HG02870 (cell line): Measurements from ENCODE around the gene TCEANC.
"Not testable (repeated sequence)": the region's sequence is repeated elsewhere in the genome, so short reads cannot be mapped to it uniquely, and the experiment has no call there.

Source experiments
- ATAC-seq: cut with Tn5 transposase; IDR thresholded peaks from one replicate; pipeline ENCODE4 v1.9.1; 2021; ENCODE audit warnings: mild to moderate bottlenecking, moderate library complexity; ENCODE audit not compliant: unreplicated experiment

Gene TCEANC

DNA sequence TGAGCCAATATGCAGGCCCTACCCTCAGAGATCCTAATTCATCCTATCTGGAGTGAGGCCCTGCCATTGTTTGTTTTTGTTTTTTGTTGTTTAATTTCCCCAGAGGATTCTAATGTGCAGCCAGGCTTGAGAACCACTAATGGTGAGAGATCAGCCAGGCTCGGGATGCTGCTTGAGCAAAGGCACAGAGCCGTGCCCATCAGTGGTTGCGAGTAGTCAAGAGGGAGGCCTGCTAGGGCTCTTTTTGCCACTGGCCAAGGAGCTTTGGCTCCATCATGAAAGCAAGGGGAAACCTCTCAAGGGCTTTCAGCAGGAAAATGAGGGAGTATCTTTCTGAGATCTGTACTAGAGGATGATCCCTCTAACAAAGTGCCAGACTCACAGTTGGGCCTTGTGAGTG is 2.7 kb downstream of the TCEANC start:
- no peak for ATAC-seq

- no peak for ATAC-seq
Measured at GRCh38 chrX:13658602-13659001, 5.7 kb downstream of the TCEANC start.

- no peak for ATAC-seq
Measured at GRCh38 chrX:13659063-13659462, 6.1 kb downstream of the TCEANC start.

DNA sequence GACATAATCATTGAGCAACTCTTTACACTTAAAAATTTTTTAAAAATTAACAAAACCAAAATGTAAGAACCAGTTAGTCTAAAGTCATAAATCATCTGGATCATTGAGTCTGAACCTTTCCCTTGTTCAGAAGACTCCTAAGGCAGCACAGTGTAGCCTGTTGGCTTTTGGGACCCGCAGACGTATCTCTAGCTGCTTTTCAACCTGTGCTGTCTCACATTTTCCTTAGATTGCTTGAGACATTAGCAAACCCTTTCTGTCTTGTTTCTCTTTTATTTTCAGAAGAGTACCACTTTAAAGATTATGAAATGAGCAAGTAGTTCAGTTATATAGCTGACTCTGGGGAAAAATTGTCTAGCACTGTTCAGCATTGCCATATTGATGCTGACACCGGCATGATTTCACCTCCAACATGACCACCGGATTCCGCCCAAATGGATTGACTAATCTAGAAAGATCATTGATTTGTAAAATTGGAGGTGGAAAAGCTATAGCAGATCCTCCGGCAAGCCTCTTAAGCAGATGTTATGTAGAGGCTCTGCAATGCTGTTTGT is 8.9 kb downstream of the TCEANC start:
- peak; percentile 31 for ATAC-seq

- ATAC-seq = peak; percentile 54
Measured at GRCh38 chrX:13662355-13662791, 9.4 kb downstream of the TCEANC start.

DNA sequence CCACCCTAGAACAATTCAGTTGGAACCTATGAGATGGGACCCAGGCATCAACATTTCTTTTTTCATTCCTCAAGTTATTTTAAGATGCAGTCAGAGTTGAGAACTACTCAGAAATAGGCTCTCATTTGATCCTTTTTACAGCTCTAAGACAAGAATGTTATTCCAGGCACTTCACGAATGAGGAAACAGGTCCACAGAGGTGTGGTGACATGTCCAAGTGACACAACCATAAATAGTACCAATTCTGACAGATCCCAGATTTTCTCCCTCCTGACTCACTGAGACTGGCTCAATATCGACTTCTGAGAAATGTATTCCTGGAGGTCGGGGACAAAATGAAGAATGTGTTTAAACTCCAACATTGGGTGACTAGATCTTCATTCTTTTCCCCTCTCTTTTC is 11.1 kb downstream of the TCEANC start:
- ATAC-seq = no peak

- ATAC-seq = no peak
Measured at GRCh38 chrX:13666836-13667235, 13.9 kb downstream of the TCEANC start.

- ATAC-seq = no peak
Measured at GRCh38 chrX:13667919-13668318, 15.0 kb downstream of the TCEANC start.

DNA sequence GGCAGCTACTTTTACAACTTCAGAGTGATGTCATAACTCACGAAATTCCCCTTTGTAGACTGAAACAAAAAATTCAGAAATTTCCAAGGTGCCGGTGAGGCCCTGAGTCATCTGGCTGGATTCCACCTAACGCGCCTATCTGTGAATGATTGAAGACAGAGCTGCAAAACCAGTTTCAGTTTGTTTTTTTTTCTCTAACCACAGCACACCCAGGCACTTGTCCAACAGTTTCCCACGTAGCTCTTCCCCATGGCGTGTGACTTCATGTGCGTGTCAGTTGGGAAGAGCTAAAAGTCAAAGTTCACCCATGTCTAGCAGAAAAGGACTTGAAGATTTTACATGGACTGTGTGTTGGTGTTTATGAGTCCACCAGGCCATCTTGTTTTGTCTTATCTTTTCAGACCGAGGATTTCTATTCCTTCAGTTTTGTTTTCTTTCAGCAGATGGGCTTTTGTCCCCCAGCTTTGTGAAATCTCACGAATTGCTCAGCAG is 16.4 kb downstream of the TCEANC start:
- ATAC-seq = peak; percentile 71

DNA sequence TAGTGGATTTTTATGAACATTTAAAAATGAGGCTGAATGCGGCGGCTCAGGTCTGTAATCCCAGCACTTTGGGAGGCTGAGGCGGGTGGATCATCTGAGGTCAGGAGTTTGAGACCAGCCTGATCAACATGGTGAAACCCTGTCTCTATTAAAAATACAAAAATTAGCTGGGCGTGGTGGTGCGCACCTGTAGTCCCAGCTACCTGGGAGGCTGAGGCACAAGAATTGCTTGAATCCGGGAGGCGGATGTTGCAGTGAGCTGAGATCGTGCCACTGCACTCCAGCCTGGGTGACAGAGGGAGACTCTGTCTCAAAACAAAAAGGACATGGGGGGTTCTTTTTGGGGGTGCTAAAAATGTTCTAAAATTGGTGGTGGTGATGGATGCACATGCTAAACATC is 16.8 kb downstream of the TCEANC start:
- ATAC-seq = not testable (repeated sequence)

GRCh38 chrX:13670197-13670596 is 17.3 kb downstream of the TCEANC start:
- ATAC-seq = no peak

DNA sequence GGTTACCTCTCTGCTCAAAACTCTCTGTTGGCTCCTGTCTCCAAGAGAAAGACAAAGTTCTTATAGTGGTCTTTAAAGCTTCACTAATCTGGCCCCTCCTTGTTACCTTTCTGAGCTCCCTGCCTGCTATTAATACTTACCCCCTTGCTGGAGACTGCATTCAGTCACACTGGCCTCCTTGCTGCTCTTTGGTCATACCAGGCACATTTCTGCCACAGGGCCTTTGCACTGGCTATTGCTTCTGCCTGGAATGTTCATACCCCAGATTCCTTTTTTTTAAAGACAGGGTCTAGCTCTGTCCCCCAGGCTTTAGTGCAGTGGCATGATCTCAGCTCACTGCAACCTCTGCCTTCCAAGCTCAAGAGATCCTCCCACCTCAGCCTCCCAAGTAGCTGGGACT is 20.1 kb downstream of the TCEANC start:
- no peak for ATAC-seq

GRCh38 chrX:13676885-13677284 is 23.9 kb downstream of the TCEANC start:
- no peak for ATAC-seq

GRCh38 chrX:13679700-13680099 is 26.8 kb downstream of the TCEANC start:
- not testable (repeated sequence) for ATAC-seq

DNA sequence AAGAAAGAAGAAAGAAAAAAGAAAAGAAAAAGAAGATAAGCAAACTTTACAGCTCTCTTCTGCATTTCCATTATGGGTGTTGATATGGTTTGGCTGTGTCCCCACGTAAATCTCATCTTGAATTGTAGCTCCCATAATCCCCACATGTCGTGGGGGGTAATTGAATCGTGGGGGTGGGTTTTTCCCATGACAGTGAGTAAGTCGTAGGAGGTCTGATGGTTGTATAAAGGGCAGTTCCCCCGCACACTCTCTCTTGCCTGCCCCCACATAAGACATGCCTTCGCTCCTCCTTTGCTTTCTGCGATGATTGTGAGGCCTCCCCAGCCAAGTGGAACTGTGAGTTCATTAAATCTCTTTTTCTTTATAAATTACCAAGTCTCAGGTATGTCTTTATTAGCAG is 28.7 kb downstream of the TCEANC start:
- no peak for ATAC-seq

- no peak for ATAC-seq
Measured at GRCh38 chrX:13684361-13684760, 31.4 kb downstream of the TCEANC start.

DNA sequence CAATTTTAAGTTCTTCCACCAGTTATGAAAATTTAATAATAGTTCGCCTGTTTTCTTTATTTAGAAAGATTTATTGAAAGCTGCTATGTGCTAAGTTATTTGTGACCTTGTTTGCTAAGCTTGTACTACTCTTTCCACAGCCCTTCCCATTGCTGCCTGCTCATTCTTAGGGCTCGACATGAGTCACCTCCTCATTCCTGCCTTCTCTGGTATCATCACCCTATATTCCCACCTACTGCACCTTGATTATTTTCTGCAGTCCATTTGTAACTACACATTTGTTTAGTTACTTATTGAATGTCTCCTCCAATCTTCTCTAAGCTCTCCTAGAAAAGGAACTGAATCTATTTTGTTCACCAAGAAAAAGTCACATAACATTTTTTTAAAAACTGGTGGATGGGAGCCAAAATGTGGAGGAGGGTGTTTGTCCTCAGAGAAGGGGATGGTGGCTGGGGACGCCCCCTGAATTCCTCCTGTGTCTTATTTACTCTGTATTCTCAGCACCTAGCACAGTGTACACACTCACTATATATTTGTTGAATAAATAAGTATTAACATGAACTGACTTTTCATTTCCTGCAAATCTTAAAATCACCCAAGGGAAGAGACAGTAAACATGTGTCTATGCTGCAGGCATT is 32.3 kb downstream of the TCEANC start:
- ATAC-seq = no peak

DNA sequence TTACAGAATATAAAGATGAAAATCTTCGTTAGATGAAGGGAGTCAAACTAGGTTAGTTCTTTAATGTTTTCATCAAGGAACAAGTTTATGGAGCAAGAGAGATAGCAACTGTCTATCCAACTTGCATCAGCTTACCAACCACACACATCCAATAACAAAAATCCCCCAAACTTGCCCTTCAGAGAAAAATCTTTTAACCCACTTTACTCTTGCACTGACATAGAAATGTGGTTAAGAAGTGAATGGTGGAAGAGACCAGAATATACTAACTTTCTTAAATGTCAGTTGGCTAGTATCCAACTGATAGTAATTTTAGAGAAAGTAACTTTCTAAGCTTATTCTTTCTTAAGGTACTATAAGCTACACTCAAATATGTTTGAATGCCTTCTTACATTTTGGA is 34.3 kb downstream of the TCEANC start:
- ATAC-seq = no peak

DNA sequence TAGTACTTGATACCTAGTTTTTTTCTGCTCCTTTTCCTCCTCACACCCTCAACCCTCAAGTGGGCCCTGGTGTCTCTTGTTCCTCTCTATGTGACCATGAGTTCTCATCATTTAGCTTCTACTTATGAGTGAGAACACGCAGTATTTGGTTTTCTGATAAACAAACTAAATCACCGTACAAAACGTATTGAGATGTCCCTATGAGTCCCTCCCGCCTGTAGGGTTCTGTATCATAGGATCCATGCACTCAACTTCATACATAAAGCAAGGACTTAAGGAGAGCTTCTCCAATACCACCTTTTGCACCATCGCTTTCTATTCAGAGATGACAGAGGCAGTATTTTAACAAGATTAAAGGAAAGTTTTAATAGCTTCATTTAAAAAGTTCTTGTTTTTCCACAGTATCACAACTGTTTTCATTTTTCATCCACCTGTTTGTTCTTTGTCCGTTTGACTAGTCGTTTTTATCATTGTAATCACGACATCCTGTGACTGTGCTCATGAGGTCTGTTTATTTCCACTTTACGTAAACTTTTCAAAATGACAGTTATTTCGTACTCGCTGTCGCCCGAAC is 35.5 kb downstream of the TCEANC start:
- no peak for ATAC-seq

GRCh38 chrX:13688958-13689740 is 36.2 kb downstream of the TCEANC start, which contains the start of gene RAB9A:
Gene RAB9A (plus strand): TSS chrX:13689128. CDS start chrX:13708747, 19,619 bp downstream.
- ATAC-seq = peak; percentile 61

DNA sequence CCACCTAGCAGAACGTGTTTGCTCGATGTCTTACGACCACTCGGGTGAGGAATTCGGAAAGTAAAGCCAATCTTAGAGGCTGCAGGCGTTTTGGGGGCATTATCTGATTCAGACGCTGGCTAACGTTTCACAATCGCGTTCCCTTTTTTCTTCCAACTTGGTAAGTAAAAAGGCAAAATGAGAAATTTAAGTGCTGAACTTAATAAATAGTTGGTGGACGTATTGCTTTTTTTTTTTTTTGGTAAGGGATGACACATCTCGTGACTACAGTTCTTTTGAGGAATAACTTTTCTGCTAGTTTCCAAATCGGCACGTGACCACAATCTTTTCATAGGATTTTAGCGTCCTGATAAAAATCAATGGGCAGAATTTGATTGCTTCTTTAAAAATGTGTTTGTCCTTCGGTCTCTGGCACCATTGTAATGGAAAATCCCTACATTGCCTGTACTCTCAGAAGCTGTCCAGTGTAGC is 36.8 kb downstream of the TCEANC start:
- no peak for ATAC-seq
